HG02981 (cell line): ENCODE results near the gene WDR37.
"Not testable (repeated sequence)": the region's sequence is repeated elsewhere in the genome, so short reads cannot be mapped to it uniquely, and the experiment has no call there.

Experiments used
- ATAC-seq: cut with Tn5 transposase; IDR thresholded peaks from one replicate; pipeline ENCODE4 v1.9.1; 2021; ENCODE audit warnings: mild to moderate bottlenecking, moderate library complexity; ENCODE audit not compliant: unreplicated experiment

The WDR37 gene

DNA sequence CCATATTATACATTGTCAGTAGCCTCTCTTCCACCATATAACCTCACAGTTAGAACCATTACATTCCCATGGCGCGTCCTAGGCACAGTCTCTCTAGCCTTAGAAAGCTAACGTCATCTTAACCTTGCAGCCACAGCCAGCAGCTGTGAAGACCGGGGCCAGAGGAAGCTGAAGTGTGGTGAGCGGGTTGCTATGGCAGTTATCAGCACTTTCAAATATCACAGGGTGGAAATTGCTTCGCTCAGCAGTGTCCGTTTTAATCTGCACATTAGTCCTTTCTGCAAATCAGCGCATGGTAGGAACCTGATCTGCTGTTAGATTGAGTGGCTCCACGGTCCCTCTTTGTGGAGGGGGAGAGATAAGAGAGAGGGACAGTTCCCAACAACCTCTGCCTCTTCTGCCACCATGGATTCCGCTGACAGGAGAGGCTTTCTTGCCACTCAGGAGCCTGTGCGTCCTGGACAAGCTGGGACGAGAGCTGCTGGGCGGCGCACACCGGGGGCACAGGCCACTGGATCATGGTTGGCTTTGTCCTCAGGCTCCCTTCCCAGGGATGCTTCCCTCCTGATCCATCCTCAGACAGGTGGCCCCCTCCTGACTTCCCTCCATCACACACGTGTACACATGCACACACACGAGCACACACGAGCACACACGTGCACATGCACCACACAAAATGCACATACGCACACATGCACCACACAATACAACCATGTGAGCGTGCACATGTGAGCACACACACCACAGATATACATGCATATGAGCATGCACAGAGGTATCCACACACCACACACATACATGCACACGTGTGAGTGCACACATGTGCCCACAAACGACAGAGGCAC lies 93.8 kb downstream of the WDR37 start:
- ATAC-seq, result no peak

DNA sequence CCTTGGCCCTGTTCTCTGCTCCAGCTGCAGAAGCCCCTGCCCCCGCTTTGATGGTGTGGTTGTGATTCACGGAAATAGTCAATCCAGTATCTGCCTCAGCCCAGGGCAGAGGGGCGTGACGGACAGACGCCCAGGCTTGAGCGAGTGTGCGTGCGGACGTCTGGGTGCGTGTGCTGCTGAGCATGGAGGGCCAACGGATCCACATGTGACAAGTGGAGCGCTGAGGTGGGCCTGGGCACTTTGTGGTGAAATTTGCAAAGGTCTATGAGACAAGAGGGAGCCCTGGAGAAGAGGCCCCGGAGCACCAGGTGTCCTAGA lies 94.4 kb downstream of the WDR37 start:
- ATAC-seq, result no peak

DNA sequence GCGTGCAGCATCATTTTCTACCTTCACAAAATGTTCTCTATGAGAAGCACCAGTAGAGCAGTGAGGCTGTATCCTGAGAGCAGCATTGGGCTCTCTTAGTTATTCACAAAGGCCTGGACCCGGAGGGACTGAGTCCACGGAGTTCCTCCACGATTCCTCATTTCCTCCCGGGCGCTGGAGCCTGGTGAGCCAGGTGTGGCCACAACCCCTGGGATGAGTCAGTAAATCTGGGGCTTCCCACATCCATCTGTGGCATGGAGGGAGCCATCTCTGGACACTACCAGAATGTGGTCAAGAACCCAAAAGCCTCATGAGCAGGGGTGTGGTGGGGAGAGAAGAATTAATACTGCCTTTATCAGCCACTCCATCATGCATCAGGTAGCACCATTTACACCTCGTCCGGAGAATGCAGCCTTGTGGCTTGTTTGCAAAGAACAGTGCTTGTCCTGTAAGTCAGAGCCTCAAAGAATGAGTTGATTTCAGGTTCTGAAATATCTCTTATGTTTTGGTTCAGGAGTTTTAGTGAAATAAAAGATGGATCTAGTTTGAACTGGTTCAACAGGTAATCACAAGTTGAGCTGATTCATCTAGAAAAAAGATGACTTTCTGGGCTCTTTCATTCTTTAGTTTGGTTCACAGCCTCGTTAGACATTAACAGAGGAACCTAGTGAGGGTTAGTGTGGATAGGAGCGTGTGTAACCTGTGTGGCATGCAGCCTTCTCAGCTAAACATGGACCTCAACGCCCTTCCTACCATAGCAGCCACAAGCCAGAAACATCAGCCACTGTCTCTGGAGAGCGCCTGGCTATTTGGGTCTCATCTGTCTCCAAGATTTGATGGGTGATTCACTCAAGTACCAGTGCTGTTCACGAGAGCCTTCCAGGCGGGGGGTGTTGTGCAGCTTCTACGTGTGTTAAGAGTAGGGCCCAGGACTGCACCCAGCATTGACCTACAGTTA lies 95.2 kb downstream of the WDR37 start:
- ATAC-seq, result no peak

DNA sequence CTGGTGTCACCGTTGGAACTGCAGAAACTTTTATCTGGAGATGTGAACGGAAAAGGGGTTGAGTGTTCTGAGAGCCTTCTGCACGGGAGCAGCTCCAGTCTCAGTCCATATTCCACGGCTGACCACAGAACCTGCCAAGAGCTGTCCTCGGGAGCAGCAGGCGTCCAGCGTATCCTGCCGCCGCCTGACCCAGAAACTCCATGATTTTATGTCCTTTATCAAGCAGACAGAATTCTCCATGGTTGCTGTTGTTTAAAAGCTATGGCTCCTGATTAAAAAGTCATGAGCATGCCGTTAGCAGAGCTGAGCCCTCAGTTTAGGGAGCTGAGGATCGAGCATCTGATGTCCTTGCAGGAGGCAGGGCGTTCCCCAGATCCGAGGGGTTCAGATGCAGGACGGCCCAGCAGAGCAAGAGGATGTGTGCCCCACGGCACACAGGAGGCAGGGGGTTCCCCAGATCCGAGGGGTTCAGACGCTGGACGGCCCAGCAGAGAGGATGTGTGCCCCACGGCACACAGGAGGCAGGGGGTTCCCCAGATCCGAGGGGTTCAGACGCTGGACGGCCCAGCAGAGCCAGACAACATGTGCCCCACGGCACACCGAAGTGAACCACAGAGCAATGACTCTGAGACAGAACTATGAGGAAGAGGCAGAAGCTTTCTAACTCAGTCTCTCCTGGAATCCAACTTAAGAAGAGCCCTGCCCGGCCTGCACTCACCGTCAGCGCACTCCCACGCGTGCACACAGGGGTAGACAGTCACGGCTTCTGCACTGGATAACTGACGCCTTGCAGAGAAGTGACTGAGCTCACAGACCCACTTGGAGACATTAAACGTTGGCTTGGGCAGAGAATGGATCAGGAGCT lies 96.4 kb downstream of the WDR37 start:
- no peak for ATAC-seq

DNA sequence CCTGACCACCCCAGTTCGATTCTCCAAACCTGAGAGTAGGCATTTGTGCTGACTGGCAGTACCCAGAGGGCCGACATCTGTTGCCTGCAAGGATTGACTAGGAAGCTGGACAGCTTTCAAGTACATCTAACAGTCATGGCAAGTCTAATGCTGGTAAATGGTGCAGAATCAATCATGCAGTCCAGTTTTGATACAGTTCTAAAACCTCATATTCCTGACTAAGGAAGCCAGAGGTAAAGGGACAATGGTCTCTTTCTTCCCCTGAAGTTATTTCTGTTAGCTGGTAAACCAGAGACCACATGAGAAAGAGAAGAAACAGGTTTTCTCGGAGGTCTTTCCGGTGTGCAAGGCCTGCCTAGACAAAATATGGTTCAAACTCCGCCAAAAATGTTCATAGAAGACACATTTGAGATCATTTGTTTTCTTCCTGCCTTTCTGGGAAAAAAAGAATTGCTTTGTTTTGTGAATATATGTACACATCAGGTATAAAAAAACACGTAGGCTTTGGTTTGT lies 97.1 kb downstream of the WDR37 start:
- no peak for ATAC-seq

DNA sequence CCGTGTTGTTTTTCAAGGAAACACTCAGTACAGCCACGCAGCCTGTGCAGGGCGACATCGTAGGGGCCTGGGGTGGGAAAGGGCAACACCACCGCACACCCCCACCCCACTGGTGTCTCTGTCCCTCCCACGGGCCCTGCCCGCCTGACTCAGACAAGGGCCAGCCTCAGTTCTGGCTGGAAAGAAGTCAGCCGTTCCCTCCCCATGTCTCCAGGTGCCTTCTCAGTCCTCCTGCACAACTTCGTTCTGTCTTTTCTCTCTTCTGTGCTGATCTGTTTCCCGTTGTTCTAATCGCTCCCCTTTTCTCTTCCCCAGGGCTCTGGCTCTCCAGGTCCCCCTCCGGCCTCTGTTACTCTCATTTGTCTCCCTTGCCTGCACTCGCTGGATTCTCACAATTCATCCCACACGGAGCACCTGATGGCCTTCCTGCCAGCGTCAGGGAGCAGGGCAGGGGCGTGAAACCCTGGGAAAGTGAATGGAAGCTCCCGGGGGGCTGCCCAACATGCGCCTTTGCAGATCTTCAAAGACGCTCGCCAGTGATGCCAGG lies 97.7 kb downstream of the WDR37 start:
- no peak for ATAC-seq

DNA sequence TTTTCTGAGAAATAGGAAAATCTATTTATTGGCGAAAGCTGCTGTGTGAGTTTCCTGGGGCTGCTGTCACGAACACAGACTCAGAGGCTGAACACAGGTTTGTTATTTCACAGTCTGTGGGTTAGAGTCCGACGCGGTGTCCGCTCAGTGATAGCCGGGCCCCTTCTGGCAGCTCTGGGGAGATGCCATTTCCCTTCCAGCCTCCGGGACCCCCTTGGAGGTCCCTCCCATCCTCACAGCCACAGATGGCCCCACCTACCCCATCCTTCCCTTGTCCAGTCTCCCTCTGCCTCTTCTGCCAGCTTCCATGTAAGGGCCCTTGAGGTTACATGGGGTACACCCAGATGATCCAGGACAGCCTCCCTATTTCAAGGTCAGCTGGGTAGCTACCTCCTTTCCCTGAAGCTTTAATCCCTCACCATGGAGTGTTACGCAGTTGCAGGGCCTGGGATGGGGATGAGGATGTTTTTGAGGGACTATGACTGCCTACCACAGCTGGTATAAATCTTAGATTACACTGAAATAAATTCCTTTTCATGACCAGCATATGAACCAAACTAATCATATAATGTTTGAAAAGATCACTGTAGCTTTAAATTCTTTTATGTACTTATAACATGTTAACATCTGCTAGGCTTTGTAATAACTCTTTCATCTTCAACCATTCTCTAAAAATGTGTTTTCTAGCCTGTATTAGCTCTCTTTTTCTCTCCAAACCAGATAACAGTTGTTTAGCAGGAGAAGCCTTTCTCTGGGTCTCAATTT lies 98.5 kb downstream of the WDR37 start:
- no peak for ATAC-seq

DNA sequence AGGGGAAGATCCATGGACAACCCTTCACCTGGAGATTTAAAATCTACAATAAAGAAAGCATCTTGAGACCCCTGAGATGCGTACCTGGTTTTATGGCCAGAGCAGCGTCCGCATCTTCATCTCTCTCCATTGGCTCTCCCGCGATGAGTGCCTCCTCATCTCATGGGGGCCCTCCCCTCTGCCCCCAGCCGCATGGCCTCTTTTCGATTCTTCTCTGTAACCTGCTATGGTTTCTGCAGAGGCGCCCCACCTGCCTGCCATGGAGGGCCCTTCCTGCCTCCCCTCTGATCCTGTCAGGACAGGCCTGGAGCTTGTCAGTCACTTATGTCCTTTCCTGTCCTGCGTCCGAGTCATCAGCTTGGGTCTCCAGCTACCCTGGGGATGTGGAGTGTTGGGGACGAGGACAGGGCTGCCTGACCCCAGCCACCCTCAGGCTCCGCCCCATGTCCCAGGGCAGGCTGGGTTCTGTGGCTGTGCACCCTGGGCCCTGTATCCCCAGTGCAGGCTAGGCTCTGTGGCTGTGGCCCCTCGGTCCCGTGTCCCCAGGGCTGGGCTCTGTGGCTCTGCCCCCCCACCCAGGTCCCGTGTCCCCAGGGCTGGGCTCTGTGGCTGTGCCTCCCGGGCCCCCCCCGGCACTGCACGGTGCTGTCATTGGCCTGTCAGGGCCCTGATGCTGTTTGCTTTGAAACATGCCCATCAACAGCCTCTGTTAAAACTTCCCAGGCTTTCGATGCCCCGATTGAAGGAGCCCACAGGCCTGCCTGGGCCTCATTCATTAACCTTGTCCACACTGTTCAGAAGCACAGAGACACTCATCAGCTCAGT lies 99.8 kb downstream of the WDR37 start:
- no peak for ATAC-seq

DNA sequence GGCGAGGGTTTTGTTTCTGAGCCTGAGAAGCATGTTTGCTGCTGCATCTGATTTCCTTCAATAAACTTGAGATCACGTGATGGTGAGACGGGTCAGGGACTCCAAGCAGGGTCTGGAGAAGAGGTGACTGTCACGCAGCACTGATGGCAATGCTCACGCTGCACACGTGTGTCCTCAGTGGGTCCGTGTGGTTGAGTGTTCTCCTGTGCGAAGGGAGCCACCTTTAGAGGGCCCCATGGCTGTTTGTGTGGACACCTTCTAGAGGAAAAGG lies 100.4 kb downstream of the WDR37 start:
- ATAC-seq, result no peak

DNA sequence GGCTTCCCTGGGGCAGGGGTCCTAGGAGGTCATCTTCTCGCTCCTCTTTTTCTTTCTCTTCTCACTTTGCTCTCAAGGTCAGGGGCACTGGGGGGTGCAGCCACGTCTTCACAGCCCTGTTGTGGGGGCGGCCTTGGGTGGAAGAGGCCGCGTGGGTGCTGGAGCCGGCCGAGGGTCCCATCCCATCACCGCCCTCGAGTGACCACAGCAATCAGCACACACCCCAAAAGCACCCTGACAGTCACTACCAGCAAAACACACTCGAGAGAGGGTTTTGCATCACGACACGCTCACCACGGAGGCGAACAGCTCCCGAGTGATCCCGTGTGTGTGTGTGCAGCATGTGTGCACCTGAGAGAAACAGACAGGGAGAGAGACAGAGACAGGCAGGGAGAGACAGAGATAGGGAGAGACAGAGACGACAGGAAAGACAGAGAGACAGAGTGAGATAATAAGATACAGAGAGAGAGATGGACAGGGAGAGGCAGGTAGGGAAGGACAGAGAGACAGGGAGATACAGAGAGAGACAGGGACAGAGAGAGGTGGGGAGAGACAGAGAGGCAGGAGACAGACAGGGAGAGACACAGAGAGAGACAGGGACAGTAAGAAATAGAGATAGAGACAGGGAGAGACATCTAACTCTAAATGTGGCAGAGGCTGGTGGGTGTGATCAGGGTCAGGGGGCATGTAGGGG lies 100.9 kb downstream of the WDR37 start:
- ATAC-seq, result no peak

DNA sequence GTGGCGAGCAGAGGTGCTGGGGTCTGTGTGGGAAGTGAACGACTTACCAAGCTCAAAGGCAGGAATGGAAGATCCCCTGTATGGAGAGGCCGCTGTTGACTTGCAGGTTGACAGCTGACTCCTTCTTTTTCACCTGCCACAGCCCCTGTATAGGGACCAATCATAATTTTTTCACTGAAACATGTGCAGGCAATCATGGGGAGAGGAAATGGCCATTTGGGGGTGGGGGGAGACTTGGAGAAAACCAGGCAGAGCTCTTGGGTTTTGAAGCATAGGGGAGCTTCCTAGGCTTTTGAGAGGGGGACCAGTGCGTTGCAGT lies 101.4 kb downstream of the WDR37 start:
- no peak for ATAC-seq

DNA sequence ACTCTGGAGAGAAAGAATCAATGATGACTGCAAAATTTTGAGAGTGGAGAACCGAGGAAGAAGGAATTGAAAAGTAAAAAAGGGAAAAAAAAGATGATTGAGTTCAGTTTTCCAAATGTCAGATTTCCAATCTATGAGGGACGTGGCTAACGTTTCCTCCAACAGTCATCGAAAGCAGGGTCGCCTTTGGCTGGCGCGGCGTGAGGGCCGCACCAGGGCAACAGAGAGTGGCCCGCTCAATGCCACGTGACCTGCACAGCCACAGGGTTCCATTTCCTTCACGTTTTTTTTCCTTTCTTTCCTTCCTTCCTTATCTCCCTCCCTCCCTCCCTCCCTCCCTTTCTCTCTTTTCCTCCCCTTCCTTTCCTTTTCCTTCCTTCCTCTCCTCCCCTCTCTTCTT lies 101.9 kb downstream of the WDR37 start:
- ATAC-seq, result no peak

DNA sequence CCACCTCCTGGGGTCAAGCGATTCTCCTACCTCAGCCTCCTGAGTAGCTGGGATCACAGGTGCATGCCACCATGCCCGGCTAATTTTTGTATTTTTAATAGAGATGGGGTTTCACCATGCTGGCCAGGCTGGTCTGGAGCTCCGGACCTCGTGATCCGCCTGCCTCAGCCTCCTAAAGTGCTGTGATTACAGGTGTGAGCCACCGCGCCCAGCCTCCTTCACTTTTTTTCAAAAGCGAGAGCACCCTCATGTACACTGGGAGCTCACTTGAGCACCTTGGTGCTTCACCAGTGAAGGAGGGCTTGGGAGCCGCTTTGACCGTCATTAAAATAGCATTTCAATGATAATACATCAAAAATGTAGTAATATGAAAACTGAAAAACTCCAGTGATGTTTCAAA lies 102.4 kb downstream of the WDR37 start:
- not testable (repeated sequence) for ATAC-seq

DNA sequence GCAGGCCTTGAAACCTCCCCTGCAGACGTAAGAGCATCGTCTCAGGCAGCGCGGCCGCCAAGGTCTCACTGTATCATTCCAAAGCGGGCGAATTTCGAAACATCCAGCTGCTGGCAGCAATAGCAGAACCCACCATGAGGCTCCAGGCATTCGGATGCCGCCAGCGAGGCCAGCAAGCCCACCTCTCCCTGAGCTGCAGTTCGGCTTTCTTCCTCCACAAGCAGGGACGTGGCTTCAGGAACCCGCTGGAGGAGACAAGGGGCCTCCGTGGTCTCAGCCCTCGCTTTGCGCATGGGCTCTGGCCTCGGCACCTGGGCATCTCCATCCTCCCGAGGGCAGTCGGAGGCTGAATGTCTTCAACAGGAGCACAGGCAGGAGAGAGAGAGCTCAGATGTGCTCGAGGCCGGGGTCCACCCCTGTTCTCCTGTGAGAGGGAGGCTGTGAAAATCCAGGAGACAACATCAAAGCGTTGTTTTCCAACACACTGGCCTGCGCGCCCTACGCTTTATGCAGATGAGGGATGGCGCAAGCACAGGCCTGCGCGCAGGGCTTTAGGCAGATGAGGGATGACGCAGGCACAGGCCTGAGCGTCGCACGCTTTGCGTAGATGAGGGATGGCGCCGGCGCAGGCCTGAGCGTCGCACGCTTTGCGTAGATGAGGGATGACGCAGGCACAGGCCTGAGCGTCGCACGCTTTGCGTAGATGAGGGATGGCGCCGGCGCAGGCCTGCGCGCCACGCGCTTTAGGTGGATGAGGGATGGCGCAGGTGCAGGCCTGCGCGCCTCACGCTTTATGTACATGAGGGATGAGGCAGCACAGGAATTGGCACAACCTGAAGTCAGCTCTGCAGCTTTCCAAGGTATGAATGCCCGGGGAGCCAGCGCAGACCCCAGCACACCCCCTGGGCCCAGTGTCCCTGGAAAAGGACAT lies 103.2 kb downstream of the WDR37 start:
- ATAC-seq, result no peak

DNA sequence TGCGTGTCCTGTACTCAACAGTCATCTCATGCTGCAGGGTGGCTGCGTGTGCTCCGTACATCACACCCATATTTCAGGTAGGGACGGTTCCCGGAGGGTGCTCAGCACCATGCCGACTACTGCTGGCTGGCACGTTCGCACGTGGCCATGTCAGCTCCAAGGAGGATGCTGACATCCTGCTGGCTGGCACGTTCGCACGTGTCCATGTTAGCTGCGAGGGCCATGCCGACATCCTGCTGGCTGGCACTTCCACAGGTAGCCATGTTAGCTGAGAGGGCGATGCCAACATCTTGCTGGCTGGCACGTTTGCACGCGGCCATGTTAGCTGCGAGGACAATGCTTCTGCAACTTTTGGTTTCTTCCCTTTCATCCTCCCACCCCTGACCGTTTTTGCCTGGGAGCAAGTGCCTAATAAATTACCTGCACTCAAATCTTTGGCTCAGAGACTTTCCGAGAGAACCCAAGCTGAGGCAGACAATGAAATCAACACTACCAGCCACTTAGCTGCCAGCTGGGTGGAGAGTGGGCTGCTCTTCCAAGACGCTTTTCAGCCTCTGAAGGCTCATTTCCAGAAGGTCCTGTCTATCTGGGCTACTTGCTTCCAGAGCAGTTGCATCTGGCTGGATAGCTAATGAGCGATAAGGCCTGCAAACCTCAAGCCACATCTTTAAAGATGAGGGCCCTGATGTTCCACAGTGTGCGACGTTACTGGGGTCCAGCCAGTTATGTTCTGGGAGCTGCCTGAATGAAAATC lies 104.6 kb downstream of the WDR37 start:
- no peak for ATAC-seq

DNA sequence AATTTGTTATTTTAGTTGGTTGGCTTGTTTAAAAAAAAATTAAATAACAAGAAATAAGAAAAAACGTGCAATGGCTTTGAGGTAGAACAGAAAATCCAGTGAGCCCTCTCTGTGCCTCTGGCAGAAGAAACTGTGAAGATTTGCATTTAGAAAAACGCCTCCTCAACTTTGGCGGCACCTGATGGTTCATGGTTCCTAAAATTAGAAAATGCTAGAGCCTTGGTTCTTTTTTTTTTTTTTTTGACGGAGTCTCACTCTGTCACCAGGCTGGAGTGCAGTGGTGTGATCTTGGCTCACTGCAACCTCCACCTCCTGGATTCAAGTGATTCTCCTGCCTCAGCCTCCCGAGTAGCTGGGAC lies 105.1 kb downstream of the WDR37 start:
- not testable (repeated sequence) for ATAC-seq
